IMR-90 (cell line): ENCODE data around the gene ZNF207. TPM values are rescaled to one million over a fixed set of nuclear protein-coding genes. Genes with fewer than 3 reads are reported as not detected.

Source experiments
- ATAC-seq: fragments of 200-7000 bp; cut with Tn5 transposase; 2 replicates; pipeline ENCODE4 v1.9.1; 2020; ENCODE audit warnings: low read depth, mild to moderate bottlenecking, moderate library complexity
- BruUV-seq: library from RNA; stranded (reverse); fragments of 400-500 nt; replicated peaks from 2 replicates; lab custom pipeline; 2021; lab: Mats Ljungman, UMichigan
- CTCF ChIA-PET: fragments of 300-600 bp; formaldehyde crosslinking; extraction: SDS; loops from one replicate; lab custom pipeline; 2021; ENCODE audit warnings: antibody characterized with exemption; lab: Yijun Ruan, JAX
- POLR2A ChIA-PET: fragments of 300-600 bp; sonication (Branson Sonifier 250); formaldehyde crosslinking; loops from one replicate; lab custom pipeline; 2022; ENCODE audit warnings: antibody characterized with exemption; ENCODE audit not compliant: unreplicated experiment; lab: Charles Lee
- DNase-seq: peaks from one replicate; pipeline ENCODE4 v3.0.0; 2013
- H2AFZ ChIP-seq: replicated peaks from 2 replicates; pipeline ENCODE3; 2013; ENCODE audit warnings: low read length, mild to moderate bottlenecking; ENCODE audit not compliant: poor library complexity
- H2AK5ac ChIP-seq: 2 replicates; pipeline ENCODE4 v1.6.1; 2013; ENCODE audit warnings: low read depth, low read length, inconsistent platforms
- H2AK9ac ChIP-seq: replicated peaks from 2 replicates; pipeline ENCODE3; 2013; ENCODE audit warnings: mild to moderate bottlenecking, low read depth, low read length, moderate library complexity; ENCODE audit not compliant: poor library complexity
- H2BK120ac ChIP-seq: 2 replicates; pipeline ENCODE4 v1.6.1; 2013; ENCODE audit warnings: low read depth, low read length, inconsistent platforms
- H2BK15ac ChIP-seq: 3 replicates; pipeline ENCODE4 v1.6.1; 2013; ENCODE audit warnings: low read depth, low read length, inconsistent platforms
- H2BK20ac ChIP-seq: 2 replicates; pipeline ENCODE4 v1.6.1; 2013; ENCODE audit warnings: low read depth, mild to moderate bottlenecking, inconsistent platforms, low read length, moderate library complexity
- H2BK5ac ChIP-seq: 2 replicates; pipeline ENCODE4 v1.6.1; 2013; ENCODE audit warnings: mild to moderate bottlenecking, low read depth, low read length, inconsistent platforms; ENCODE audit not compliant: poor library complexity, severe bottlenecking
- H3K14ac ChIP-seq: replicated peaks from 2 replicates; pipeline ENCODE4 v1.6.1; 2013; ENCODE audit warnings: low read depth, low read length, inconsistent platforms
- H3K18ac ChIP-seq: 2 replicates; pipeline ENCODE4 v1.6.1; 2013; ENCODE audit warnings: low read depth, low read length, control low read depth
- H3K23ac ChIP-seq: 2 replicates; pipeline ENCODE4 v1.6.1; 2013; ENCODE audit warnings: low read depth, low read length, inconsistent platforms
- H3K27ac ChIP-seq: 2 replicates; pipeline ENCODE4 v1.5.1; 2013; ENCODE audit warnings: mild to moderate bottlenecking, control low read depth, low read length; ENCODE audit not compliant: insufficient read depth
- H3K27me3 ChIP-seq: 2 replicates; pipeline ENCODE4 v1.6.1; 2013; ENCODE audit warnings: low read length; ENCODE audit not compliant: control insufficient read depth, insufficient read depth
- H3K36me3 ChIP-seq: 2 replicates; pipeline ENCODE4 v1.6.1; 2013; ENCODE audit warnings: low read length, mixed read lengths; ENCODE audit not compliant: control insufficient read depth, insufficient read depth
- H3K4ac ChIP-seq: 2 replicates; pipeline ENCODE4 v1.6.1; 2013; ENCODE audit warnings: low read depth, low read length, inconsistent platforms
- H3K4me1 ChIP-seq: 2 replicates; pipeline ENCODE4 v1.6.1; 2013; ENCODE audit warnings: low read length, mixed read lengths; ENCODE audit not compliant: control insufficient read depth, insufficient read depth
- H3K4me2 ChIP-seq: 2 replicates; pipeline ENCODE4 v1.6.1; 2013; ENCODE audit warnings: low read depth, mild to moderate bottlenecking, control low read depth, low read length, moderate library complexity
- H3K4me3 ChIP-seq: 2 replicates; pipeline ENCODE4 v1.5.1; 2013; ENCODE audit warnings: low read depth, mild to moderate bottlenecking, control low read depth, low read length, moderate library complexity; ENCODE audit not compliant: insufficient read depth
- H3K56ac ChIP-seq: 2 replicates; pipeline ENCODE4 v1.6.1; 2013; ENCODE audit warnings: low read length, inconsistent platforms; ENCODE audit not compliant: insufficient read depth; ENCODE audit errors: extremely low read depth
- H3K79me1 ChIP-seq, 2 experiments: 2 replicates each; pipeline ENCODE4 v1.6.1; 2013; ENCODE audit warnings: low read length in 2 of 2, inconsistent platforms in 1 of 2, low read depth in 1 of 2
- H3K9ac ChIP-seq: 2 replicates; pipeline ENCODE4 v1.6.1; 2013; ENCODE audit warnings: low read depth, low read length, control low read depth
- H3K9me1 ChIP-seq: 2 replicates; pipeline ENCODE4 v1.6.1; 2013; ENCODE audit warnings: low read length, inconsistent platforms; ENCODE audit not compliant: insufficient read depth
- H3K9me3 ChIP-seq: 2 replicates; pipeline ENCODE4 v1.6.1; 2013; ENCODE audit warnings: low read length; ENCODE audit not compliant: control insufficient read depth, insufficient read depth
- H4K20me1 ChIP-seq: 2 replicates; pipeline ENCODE4 v1.6.1; 2013; ENCODE audit warnings: low read length, inconsistent platforms; ENCODE audit not compliant: insufficient read depth
- H4K5ac ChIP-seq: 2 replicates; pipeline ENCODE4 v1.6.1; 2013; ENCODE audit warnings: mild to moderate bottlenecking, low read depth, low read length, control low read depth
- H4K8ac ChIP-seq, 2 experiments: 2 replicates each; pipeline ENCODE4 v1.6.1; 2013; ENCODE audit warnings: low read depth in 2 of 2, low read length in 2 of 2, control low read depth in 1 of 2, inconsistent platforms in 1 of 2
- H4K91ac ChIP-seq: 2 replicates; pipeline ENCODE4 v1.6.1; 2013; ENCODE audit warnings: low read depth, low read length, inconsistent platforms; ENCODE audit not compliant: insufficient read depth
- CEBPB ChIP-seq: IDR thresholded peaks from 2 replicates; pipeline ENCODE4 v1.6.1; 2012; ENCODE audit warnings: low read depth, low read length, improper control_type of control experiment
- FOS ChIP-seq: fragments of 150-350 bp; IDR thresholded peaks from 2 replicates; pipeline ENCODE4 v1.6.1; 2016; ENCODE audit warnings: low read depth, low read length
- MAFK ChIP-seq: IDR thresholded peaks from 2 replicates; pipeline ENCODE4 v1.6.1; 2012; ENCODE audit warnings: low read depth, low read length, improper control_type of control experiment
- MXI1 ChIP-seq: IDR thresholded peaks from 2 replicates; pipeline ENCODE4 v1.6.1; 2012; ENCODE audit warnings: low read depth, mild to moderate bottlenecking, low read length, moderate library complexity, borderline replicate concordance
- WGBS, 2 experiments: methylation state at CpG; one replicate each; pipeline versions ENCODE4 v1.1.5 to v1.1.7; 2013; ENCODE audit warnings: missing lambda C conversion rate in 2 of 2; ENCODE audit not compliant: insufficient read length in 1 of 2; ENCODE audit errors: extremely low coverage in 2 of 2; 5-methylcytosine and 5-hydroxymethylcytosine counted together
- dilution Hi-C: fragments of 300-500 bp; cut with HindIII; formaldehyde crosslinking; loops from one replicate; pipeline ENCODE4 v1.14.3; 2018; ENCODE audit warnings: low sequenced_read_pairs; ENCODE audit not compliant: unreplicated experiment
- in situ Hi-C: fragments of 300-500 bp; cut with MboI; formaldehyde crosslinking; loops from 3 replicates; pipeline ENCODE4 v1.14.3; 2019; ENCODE audit warnings: low sequenced_read_pairs, inconsistent platforms, mixed read lengths
- intact Hi-C: fragments of 100-400 bp; cut with micrococcal nuclease; formaldehyde crosslinking; loops from 2 replicates; pipeline ENCODE4 v1.10.0; 2022
- polyA plus RNA-seq, 3 experiments: library from polyadenylated mRNA; depleted of rRNA; stranded (reverse); fragments of >200 nt; gene quantifications; 2 replicates each; pipeline ENCODE4 v1.2.3, GENCODE V29; 2012; ENCODE audit warnings: low replicate concordance in 1 of 3
- total RNA-seq: library from RNA; depleted of rRNA; stranded (reverse); fragments of >200 nt; gene quantifications from 2 replicates; pipeline ENCODE4 v1.2.3, GENCODE V29; 2012

ZNF207 gene
- total and polyA plus RNA-seq, 2 of the 4 experiments (the other 2 are of a cell fraction): 199 to 207 TPM

DNA sequence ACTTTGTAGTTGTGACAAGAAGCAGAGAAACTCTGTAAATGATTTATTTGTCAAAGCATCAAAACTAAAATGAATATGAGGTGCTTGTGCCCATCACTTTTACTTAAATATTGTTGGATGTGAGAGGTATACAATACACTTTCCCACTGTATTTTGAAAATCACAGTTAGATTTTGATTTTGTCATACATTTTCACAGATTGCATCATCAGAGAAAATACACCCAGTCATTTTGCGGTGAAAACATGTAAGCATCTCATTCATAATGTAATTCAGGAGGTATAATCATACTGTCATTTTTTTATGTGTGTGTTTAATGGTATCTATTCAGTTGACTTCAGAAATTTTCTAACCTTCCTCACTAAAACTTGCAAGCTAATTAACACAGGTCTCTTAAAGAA, 11.3 kb downstream of the ZNF207 start:
- H2BK120ac ChIP-seq: no peak overlapping the region
- H2BK5ac ChIP-seq: no peak overlapping the region
- no peak overlapping the region for H4K5ac ChIP-seq
- no peaks in the 10 kb centered on the region for H3K9me3 ChIP-seq
- no peaks in the 10 kb centered on the region for H3K4me1 ChIP-seq
- DNase-seq: no peak
- in situ Hi-C loops: no loop called here
- H3K27ac ChIP-seq: no peak overlapping the region
- no peak overlapping the region for H3K14ac ChIP-seq
- H2AFZ ChIP-seq: no peak overlapping the region
- H2BK15ac ChIP-seq: no peak overlapping the region
- no peak overlapping the region for H3K4ac ChIP-seq
- dilution Hi-C loops: no loop called here
- BruUV-seq: no TSS peak
- no peak overlapping the region for H2AK9ac ChIP-seq
- H3K79me1 ChIP-seq: peaks cover 29 to 61% of the 10 kb centered on the region in 2 experiments
- H4K91ac ChIP-seq: no peak overlapping the region
- H3K4me2 ChIP-seq: no peak overlapping the region
- H3K9ac ChIP-seq: no peak overlapping the region
- intact Hi-C loops: loop anchor here (2.0 kb wide), 1 partner anchor 16 kb away; no protein-coding TSS in a partner anchor
- no peaks in the 10 kb centered on the region for H3K27me3 ChIP-seq
- POLR2A ChIA-PET: no interaction called here
- TF ChIP-seq FOS (no peak), CEBPB (peak; percentile 70), MAFK (no peak), MXI1 (no peak)
- no peak overlapping the region for H3K18ac ChIP-seq
- no peak overlapping the region for H3K23ac ChIP-seq
- ATAC-seq: no peak
- CTCF ChIA-PET: no interaction called here
- peaks cover 66% of the 10 kb centered on the region for H4K20me1 ChIP-seq
- H2AK5ac ChIP-seq: no peak overlapping the region
- WGBS, 2 experiments: no CpG with 5 or more reads among the region's 1 CpG
- H3K4me3 ChIP-seq: no peak overlapping the region
- H3K9me1 ChIP-seq: 0 out of 2 replicates have a peak, but pooled peaks cover 2% of the 10 kb centered on the region
- H2BK20ac ChIP-seq: no peak overlapping the region
- no peak overlapping the region for H3K56ac ChIP-seq
- no peak overlapping the region for H4K8ac ChIP-seq
- peaks cover 64% of the 10 kb centered on the region for H3K36me3 ChIP-seq
